ENCODE data around the gene MYLK3. TPM values are rescaled to one million over a fixed set of nuclear protein-coding genes. Genes with fewer than 3 reads are reported as not detected.

MYLK3 gene
- total RNA-seq, 1 donor from 2014 or later, result 0.33 TPM

DNA sequence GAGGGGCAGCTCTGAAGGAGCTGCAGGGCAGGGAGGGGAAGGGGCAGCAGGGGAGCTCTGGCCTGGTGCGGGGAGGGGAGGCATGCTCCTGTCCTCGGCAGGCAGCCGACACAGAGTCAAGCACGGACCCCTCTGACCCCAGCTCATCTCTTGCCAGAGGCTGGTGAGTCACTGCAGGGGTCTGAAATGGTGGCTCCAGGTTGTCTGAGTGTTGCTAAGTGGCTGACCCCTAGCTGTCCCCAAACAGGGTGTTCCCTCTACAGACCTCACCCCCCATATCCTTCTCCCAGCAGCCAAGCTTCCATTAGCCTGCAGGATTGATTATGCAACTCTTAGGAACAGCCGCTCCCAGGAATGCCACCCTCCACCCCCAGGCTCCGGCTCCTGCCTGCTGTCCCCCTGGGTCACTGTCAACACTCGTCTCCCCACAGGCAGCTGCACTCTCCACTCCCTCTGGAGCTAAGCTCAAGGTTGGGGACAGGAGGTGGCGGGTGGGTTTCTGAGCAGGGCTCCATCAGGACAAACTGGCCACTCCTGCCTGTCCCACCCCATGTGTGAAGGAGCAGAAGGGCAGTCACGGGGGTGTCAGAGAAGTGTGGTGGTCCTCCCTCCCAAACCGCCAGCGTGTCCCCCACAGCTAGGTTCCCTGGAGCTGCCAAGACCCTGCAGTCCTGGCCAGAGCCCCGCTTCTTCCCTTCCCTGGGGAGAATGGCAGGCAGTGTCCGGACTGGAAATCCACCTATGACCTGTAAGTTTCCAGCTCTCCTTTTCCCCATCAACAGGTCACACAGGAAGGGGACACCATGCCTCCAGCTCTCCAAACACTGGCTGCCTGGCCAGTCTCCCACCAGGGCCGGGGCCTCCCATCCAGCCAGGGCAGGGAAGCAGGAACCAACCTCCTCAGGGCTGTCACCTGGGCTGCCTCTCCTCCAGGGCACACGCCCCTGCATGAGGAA is 1.0 kb downstream of the MYLK3 start:
- no peak overlapping the region for H3K27ac Mint-ChIP-seq (ENCODE audit: unreplicated experiment)
- no peak for DNase-seq (ENCODE audit: low read depth, low spot score)
- H3K4me3 Mint-ChIP-seq, result no peak overlapping the region
- no peaks in the 10 kb centered on the region for H3K27me3 Mint-ChIP-seq (ENCODE audit: low read depth)
- peaks cover 43% of the 10 kb centered on the region for H3K4me1 Mint-ChIP-seq
- no peaks in the 10 kb centered on the region for H3K36me3 Mint-ChIP-seq (ENCODE audit: low read depth)
- H3K9me3 Mint-ChIP-seq, result no peaks in the 10 kb centered on the region
- TF ChIP-seq, protein P1, sequence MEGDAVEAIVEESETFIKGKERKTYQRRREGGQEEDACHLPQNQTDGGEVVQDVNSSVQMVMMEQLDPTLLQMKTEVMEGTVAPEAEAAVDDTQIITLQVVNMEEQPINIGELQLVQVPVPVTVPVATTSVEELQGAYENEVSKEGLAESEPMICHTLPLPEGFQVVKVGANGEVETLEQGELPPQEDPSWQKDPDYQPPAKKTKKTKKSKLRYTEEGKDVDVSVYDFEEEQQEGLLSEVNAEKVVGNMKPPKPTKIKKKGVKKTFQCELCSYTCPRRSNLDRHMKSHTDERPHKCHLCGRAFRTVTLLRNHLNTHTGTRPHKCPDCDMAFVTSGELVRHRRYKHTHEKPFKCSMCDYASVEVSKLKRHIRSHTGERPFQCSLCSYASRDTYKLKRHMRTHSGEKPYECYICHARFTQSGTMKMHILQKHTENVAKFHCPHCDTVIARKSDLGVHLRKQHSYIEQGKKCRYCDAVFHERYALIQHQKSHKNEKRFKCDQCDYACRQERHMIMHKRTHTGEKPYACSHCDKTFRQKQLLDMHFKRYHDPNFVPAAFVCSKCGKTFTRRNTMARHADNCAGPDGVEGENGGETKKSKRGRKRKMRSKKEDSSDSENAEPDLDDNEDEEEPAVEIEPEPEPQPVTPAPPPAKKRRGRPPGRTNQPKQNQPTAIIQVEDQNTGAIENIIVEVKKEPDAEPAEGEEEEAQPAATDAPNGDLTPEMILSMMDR (conservative IDR thresholded peaks at IDR 0.05), result no peak

DNA sequence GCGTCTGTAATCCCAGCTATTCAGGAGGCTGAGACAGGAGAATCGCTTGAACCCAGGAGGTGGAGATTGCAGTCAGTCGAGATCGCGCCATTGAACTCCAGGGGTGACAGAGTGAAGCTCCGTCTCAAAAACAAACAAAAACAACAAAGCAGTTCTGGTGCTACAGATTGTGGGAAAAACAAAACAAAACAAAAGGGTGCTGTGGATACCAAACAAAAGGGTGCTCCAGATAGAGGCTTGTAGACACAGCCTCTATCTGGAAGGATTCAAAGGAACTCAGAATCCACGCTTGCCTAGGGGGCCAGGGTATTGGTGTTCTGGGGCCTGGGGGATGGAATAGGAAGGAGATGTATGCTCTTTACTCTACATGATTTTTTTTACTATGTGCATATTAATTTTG is 2.5 kb downstream of the MYLK3 start:
- H3K9me3 Mint-ChIP-seq, result no peaks in the 10 kb centered on the region
- no peaks in the 10 kb centered on the region for H3K27me3 Mint-ChIP-seq (ENCODE audit: low read depth)
- no peak for DNase-seq (ENCODE audit: low read depth, low spot score)
- no peaks in the 10 kb centered on the region for H3K36me3 Mint-ChIP-seq (ENCODE audit: low read depth)
- TF ChIP-seq, protein P1 (conservative IDR thresholded peaks at IDR 0.05), result no peak
- no peak overlapping the region for H3K4me3 Mint-ChIP-seq
- no peak overlapping the region for H3K27ac Mint-ChIP-seq (ENCODE audit: unreplicated experiment)
- peaks cover 36% of the 10 kb centered on the region for H3K4me1 Mint-ChIP-seq

DNA sequence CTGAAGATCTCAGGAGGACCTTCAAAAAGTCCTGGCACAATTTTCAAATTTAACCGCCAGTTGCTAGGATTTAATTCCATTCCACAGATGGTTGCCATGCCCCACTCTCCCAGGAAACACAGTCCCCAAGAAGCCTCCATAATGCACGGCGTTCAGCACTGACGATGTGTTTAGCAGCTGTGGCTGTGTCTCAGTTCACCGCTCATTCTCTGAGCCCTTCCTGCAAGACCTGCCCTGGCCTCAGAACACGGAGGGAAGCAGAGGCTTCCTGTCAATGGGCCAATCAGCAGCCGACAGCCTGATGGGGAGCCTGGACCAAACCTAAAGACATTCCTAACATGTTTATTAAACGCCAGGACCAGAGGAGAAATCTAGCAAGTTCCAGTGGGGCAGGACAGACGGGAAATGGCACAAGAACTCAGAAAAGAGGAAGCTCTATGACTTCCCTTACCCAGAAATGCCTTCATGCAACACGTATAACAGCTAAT is 4.9 kb downstream of the MYLK3 start:
- Mint-ChIP-seq H3K9me3 (no peaks in the 10 kb centered on the region), H3K4me3 (no peak overlapping the region), H3K4me1 (peaks cover 24% of the 10 kb centered on the region), H3K27me3 (ENCODE audit: low read depth) (no peaks in the 10 kb centered on the region), H3K27ac (ENCODE audit: unreplicated experiment) (no peak overlapping the region), H3K36me3 (ENCODE audit: low read depth) (no peaks in the 10 kb centered on the region)
- TF ChIP-seq, protein P1 (conservative IDR thresholded peaks at IDR 0.05), result no peak
- DNase-seq (ENCODE audit: low read depth, low spot score), result no peak

DNA sequence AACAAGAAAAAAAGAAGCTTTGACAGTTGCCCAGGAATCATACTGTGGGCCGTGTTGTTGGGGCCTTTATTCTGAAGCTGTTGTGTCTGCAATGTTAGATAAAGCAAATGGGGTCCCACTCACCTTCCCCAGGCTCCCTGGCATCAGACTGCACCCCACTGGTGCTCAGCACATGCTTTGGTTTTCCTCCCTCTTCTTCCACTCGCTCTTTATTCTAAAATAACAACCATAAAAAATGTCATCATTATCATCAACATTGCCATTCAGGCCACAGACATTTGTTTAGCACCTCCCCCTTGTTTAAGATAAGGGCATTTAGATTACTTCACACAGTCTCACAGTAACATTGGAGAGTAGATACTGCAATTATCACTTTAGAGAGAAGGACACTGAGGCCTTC is 8.2 kb downstream of the MYLK3 start:
- Mint-ChIP-seq H3K27ac (ENCODE audit: unreplicated experiment) (no peak overlapping the region), H3K4me1 (peaks cover 6% of the 10 kb centered on the region), H3K9me3 (no peaks in the 10 kb centered on the region), H3K36me3 (ENCODE audit: low read depth) (no peaks in the 10 kb centered on the region), H3K27me3 (ENCODE audit: low read depth) (no peaks in the 10 kb centered on the region), H3K4me3 (no peak overlapping the region)
- DNase-seq (ENCODE audit: low read depth, low spot score), result no peak
- TF ChIP-seq, protein P1 (conservative IDR thresholded peaks at IDR 0.05), result no peak

DNA sequence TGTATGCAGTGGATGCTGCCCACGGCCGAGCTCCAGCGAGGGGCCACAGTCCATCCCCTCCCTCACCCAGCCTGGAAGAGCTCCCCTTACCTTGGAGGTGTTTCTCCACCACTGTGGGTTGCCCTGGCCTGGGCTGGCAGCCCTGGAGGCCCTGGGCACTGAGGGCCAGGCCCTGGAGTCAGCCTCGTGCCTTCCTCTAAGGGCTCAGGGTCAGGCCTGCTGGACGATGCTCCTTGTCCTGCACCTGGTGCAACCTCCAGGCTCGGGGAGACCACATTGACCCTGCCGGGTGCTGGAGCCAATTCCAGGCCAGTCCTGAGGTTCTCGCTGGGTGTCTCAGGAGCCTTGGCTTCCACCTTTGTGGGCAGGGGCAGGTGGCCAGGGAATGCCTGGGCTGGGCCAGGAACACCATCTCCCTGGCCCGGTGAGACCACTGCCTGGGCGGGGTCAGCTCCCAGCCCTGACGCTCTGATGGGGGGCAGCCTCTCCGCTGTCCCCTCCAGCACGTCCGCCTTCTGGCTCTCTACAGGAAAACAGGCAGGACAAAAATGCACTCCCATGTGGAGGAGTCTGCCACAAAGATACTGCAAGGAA is 10.4 kb downstream of the MYLK3 start:
- DNase-seq (ENCODE audit: low read depth, low spot score), result no peak
- Mint-ChIP-seq H3K27me3 (ENCODE audit: low read depth) (no peaks in the 10 kb centered on the region), H3K9me3 (no peaks in the 10 kb centered on the region), H3K4me1 (no peaks in the 10 kb centered on the region), H3K36me3 (ENCODE audit: low read depth) (no peaks in the 10 kb centered on the region), H3K4me3 (no peak overlapping the region), H3K27ac (ENCODE audit: unreplicated experiment) (no peak overlapping the region)
- TF ChIP-seq, protein P1 (conservative IDR thresholded peaks at IDR 0.05), result no peak
